Activated CD4-positive, CD25-positive, alpha-beta regulatory T cell treated with anti-CD3 and anti-CD28 coated beads, Interleukin-2, amount 50 U/mL, for 24 hours (primary cell): ENCODE measurements around the gene CHRD.
A peak's percentile ranks its signal among the peaks of the same experiment; 100 is the strongest.

Source experiments
- ATAC-seq, 2 donors: fragments of 150-1000 bp; cut with Tn5 transposase; one replicate each; pipeline ENCODE4 v1.10.0; 2021; ENCODE audit warnings: mild to moderate bottlenecking in 1 of 2, moderate library complexity in 1 of 2

CHRD gene

GRCh38 chr3:184347321-184348056 lies 32.4 kb upstream of the CHRD start:
- no peak for ATAC-seq

- ATAC-seq = no peak
Measured at GRCh38 chr3:184348057-184348382, 31.8 kb upstream of the CHRD start.

- ATAC-seq = no peak
Measured at GRCh38 chr3:184349563-184350470, 30.0 kb upstream of the CHRD start.

DNA sequence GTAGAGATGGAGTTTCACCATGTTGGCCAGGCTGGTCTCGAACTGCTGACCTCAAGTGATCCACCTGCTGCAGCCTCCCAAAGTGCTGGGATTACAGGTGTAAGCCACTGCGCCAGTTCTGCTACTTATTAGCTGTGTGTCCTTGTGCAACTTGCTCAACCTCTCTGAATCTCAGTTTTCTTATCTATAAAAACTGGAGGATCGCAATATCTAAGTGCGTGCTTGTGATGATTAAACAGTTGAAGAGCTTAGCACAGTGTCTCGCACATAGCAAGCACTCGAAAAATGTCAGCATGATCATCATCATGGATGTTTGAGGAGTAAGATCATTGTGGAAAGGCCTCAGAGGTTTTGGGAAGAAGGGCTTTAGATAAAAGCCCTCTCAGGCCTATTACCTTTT lies 29.2 kb upstream of the CHRD start:
- no peak for ATAC-seq

DNA sequence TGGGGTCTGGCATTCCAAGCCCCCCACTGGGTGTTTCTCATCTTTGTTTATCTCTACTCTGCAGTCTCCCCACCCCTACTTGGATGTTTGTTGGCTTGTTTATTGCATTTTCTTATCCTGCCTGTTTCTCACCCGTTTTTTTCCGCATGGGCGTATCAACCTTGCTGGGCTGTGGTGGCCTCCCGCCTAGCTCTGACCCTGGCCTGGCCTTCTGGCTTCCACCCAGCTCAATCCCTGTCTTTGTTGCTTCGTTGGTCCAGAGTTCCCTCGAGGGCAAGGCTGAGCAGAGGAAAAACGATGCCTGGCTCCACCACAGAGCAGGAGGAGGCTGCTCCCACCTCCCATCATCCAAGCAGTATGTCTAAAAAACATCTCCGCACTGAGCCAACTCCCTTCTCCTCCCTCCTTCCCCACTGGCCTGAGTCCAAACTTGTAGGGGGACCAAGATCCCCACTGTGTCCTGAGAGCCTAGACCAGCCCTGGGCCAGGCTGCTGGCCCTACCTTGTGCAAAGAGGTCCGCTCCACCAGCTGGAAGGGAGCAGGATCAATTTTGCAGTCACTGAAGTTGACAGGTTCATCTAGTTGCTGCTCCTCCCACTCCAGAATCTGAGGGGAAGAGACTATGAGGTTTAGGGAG lies 28.2 kb upstream of the CHRD start:
- no peak for ATAC-seq

- no peak for ATAC-seq
Measured at GRCh38 chr3:184352149-184352785, 27.6 kb upstream of the CHRD start.

DNA sequence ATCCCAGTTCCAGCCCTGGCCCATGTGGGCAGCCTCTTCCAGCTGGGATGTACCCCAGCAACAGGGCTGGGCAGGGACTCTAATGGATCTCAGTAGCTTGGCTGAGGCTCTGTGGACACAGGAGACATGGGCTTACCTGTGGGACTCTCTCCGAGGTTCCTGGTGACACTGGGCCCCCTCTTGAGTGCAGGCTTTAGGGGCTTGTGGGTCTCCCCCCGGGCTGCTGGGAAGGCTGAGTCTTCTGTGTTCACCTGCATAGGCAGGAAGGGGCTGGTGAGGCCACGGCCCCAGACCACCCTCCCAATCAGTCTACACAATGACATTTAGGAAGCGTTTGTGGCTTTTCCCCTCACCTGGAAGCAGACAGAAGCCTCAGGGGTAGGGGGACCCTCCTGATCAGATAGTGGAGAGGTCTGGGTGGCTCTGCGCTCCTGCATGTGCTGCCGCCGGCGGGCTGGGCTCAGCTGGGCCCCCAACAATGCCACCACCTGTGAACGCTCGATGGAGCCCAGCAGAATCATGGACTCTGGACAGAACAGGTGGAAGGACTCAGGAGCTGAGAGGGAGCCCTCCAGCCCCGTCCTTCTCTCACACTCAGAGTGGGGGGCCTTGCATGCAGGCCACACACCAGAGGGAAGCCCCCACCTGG lies 26.8 kb upstream of the CHRD start:
- ATAC-seq = no peak

DNA sequence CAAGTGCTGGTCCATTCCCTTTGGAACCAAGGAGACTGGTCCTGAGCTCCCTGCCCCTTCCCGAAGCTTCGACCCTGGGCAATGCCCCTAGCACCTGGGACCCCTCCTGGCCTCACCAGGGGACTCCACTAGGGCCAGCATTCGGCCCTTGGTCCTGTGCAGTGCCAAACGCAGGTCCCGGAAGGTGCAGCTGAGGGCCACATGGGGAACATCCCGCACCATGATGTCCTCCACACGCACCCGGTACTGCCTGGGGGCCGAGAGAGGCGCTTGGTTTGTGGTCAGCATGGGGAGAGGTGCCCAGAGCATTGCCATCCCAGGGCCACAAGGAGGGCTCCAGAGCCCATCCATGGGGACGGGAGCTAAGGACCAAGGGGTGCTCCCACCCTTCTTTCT lies 26.3 kb upstream of the CHRD start:
- no peak for ATAC-seq

DNA sequence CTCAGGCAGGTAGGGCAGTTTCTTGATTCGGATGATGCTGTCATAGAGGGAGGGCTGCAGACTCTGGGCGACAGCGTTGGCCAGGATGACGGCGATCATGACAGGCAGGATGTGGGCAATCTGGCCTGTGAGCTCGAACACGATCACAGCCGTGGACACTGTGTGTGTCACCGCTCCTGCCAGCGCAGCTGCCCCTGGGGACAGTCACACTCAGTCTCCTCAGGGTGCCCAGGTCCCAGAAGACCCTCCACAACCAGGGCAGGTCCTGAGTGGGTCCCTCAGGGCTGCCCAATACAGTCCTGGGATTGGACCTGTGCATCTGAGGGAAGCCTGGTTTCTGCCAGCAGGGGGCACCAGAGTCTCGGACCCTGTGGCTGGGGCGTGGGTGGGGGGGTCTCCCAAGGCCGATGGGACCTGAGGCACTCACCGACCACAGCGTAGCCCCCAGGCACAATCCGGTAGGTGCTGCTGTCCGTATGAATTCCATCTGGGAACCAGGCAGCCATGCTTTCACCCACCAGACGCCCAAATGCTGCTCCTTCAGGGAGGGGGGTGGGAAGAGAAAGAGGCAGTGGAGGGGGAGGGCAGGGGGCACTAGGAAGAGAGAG lies 25.6 kb upstream of the CHRD start:
- ATAC-seq = peak; percentile 67 to 73

DNA sequence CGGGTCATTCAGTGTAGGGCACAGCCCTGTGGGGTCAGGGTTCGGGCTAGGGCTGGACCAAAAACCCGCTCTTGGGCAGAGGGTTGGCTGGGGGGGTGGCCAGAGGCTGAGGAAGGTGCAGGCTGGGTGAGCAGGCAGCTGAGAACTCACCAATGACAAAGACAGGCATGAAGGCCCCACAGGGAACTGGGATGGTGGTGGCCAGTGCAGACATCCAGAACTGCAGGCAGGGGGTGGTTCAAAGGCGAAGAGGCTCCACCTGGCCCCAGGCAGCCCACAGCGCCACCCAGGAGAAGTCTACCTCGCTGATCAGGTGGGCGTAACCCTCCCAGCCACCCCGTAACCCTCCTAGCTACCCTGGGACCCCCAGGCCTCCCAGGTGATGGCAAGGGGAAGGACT lies 25.1 kb upstream of the CHRD start:
- ATAC-seq = no peak

DNA sequence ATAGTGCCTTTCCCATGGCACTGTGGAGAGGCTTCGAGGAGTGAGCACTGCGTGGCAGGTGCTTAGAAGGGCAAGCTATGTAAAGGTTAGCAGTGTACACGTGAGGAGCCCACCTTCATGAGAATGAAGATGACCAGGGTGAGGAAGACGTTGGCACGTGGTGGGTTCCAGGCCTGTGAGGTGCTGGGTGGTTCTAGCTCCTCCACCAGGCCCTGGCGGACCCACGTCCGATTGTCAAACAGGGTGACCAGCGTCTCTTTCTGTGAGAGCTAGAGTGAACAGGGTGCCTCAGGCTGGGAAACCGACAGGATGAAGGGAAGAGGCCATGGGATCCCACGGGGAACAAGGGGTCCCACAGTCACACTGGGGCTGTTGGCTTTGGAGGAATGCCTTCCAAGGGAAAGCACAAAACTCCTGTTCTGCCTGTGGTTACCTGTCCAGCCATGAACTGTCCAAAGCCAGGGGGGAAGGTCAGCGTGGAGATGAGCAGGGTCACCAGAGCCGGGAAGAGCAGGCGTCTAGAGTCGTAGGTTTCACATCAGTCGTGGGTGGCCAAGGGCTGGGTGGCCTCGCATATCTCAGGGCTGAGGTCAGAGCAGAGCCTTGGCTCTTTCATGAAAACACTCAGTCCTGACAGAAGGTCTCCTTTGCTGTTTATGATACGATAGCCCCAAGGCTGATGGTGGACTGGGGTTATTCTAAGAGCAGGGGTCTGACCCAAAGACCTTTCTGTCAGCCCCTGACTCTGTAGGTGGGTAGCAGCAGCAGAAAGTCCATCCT lies 24.4 kb upstream of the CHRD start:
- no peak for ATAC-seq

DNA sequence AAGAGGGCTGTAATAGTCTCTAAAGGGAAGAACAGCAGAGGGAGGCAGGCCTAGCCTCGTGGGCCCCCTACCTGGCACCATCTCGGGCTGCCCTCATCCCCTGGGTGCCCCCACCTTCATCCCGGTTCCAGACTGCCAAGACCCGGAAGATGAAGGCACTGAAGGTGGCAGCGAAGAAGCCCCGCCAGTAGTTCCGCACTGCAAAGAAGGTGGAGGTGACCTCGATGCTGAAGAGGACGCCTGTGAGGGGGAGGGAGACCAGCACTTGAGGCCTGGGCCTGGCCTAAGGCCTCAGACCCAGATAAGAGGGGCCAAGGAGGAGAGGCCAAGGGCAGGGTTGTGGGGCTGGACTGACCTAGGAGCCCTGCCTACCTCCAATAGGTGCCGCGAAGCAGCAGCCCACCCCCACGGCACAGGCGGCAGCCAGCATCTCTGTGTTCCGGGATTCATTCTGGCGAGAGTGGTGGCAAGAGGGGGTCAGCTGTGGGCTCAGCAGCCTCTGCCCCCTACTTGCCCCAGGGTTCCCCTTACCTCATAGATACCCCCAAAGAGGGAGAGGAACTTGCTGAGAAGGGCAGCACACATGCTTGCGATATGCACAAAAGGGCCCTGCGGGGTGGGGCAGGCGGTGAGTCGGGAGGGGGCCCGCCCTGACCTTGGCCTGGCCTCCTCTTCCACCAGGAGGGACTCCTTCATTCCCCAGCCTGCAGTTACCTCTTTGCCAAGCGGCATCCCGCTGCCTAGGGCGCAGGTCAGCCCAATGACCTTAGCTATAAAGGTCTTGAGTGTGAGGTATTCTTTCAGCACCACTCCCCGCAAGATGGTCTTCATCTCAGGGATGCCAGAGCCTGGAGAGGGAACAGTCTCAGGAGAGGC lies 22.4 kb upstream of the CHRD start:
- no peak for ATAC-seq

DNA sequence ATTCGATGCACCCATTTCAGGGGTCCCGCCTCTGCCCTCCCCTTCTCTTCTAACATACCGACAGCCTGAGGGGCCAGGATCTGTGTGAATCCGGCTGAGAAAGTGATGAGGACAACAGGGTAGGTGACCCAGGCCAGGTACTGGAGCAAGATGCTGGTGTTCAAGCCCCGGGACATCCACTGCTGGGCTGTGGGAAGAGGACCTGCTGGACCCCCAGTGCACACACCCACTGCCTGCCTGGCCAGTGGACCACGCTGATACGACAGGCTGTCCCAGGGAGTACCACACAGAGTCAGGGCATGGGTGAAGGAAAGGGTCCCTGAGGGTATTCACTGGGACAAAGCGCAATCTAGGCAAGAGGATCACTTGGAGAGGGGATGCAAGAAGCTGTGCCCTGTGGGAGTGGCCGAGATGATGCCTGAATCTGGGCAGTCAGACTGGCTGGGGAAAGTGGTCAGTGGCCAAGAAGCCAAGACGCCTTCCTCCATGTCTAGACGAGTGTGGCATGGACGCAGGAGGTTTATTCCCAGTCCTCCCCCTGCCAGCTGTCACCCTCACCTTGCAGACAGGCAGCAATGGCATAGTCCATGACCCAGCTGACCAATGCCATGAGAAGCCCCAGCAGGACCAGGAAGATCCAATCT lies 21.6 kb upstream of the CHRD start:
- ATAC-seq = no peak

- no peak for ATAC-seq
Measured at GRCh38 chr3:184358921-184359350, 20.9 kb upstream of the CHRD start.

- ATAC-seq = no peak
Measured at GRCh38 chr3:184359610-184360009, 20.2 kb upstream of the CHRD start.

DNA sequence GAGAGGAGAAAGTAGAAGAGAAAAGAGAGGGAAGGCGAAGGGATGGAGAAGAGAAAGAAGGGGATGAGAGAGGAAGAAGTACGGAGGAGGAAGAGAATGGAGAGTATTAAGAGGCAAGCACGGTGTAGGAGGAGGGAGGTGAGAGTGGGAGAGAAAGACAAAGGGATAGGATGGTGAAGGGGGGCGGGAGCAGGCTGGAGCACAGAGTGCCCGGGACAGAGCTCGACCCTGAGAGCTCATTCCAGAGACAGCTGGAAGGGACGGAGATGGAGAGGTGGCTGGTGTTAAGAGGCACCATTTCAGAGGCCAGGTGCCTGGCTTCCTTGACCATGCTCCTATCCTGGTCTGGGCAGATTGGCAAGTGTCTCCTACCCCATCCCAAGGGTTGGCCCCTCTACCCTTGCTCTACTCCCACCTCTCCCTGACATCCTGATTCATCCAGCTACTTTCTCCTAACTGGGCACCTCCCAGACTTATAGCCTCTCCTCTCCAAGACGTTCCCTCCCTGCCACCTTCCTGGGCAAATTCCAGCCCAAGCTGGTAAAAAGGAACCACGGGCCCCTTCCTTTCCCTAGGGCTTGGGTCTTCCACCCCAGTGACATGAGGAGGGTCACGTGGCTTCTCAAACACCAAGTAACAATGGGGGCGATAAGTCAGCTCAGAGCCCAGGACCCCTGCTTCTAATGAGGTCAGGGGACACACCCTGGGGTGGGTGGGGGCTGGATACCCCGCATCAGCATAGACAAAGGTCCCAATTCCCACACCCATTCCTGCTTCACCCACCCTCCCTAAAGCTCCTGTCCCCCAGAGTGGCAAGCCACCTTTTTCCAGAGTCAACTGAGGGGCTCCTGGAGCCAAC lies 19.6 kb upstream of the CHRD start:
- no peak for ATAC-seq

DNA sequence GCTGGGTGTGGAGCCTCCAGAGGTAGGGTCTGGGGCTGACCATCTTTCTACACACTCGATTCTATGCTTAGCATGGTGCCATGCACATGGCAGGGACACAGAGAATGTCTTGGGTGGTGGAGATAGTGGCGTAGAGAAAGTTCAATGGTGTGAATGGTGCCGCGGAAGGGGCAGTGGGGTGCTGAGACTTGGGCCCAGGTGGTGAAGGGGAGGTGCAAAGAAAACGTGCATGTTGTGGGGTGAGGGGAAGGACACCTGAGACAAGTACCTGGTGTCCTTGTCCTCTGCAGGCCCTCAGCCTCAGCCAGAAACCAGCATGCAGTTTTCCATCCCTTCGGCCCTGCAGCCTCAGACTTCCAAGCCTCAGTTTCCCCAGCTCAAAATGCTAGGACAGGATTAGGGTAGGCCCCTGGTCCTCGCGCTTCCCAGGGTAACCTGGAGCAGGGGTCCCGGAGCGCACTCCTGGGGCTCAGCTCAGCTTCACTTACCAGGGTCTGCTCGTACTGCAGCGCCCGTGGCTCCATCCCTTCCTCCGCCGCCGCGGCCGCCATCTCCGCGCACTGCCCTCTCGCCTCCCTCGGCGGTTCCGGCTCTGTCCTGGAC lies 18.8 kb upstream of the CHRD start:
- no peak for ATAC-seq

DNA sequence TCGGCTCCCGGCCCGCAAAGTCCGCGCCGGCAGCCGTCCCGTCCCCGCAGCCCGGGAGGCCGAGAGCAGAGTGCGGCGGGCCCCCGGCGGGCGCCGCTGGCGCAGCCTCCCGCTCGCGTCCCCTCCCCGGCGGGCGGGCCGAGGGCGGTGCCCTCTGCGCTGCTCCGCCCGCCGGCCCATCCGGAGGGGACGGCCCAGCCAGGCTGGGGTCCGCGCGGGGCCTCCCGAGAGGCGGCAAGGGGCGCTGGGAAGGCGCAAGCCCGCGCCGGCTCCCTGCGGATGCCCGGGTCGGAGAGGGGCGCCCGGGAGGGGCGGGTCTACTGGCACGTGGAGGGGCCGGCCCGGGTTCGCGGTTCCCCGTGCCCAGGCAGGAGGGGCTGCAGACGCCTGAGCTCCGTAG lies 18.3 kb upstream of the CHRD start, which contains the start of the genes CLCN2 and POLR2H:
TSS of gene CLCN2 (minus strand) at position 74 of the 400 bp plus-strand sequence. CDS start 126 bp downstream, outside the sequence.
TSS of gene POLR2H (plus strand) at position 179 of the 400 bp plus-strand sequence. CDS start 1,783 bp downstream, outside the sequence.
- ATAC-seq = peak; percentile 42 to 47
